ENCODE measurements around the gene SLC24A3.

- no peak for TF ChIP-seq CTCF (IDR thresholded peaks at IDR 0.05)
- no peak for TF ChIP-seq REST (IDR thresholded peaks at IDR 0.05; ENCODE audit: insufficient read depth in 1 of 2, low read depth in 2 of 2, low read length in 1 of 2)
- no peak for TF ChIP-seq POLR2AphosphoS5 (IDR thresholded peaks at IDR 0.05; ENCODE audit: low read depth, low read length)
- TF ChIP-seq TCF7L2 (IDR thresholded peaks at IDR 0.05; ENCODE audit: low read depth, low read length), result no peak
- no peak for TF ChIP-seq SIN3A (IDR thresholded peaks at IDR 0.05; ENCODE audit: borderline replicate concordance, insufficient read depth, low read depth, low read length)
Measured at GRCh38 chr20:19426356-19426755, 213.9 kb downstream of the SLC24A3 start.

Data from Panc1 (cell line).